Middle frontal gyrus (tissue), 1 donor: ENCODE results near the gene NIFK.

Experiments used
- DNase-seq: peaks from one replicate; pipeline ENCODE4 v3.0.0-alpha.2; 2015; ENCODE audit warnings: low spot score; ENCODE audit errors: extremely low spot score

Gene NIFK

GRCh38 chr2:121736462-121737336, at the start of gene NIFK:
NIFK (minus strand) TSS chr2:121736875; CDS start chr2:121736850, 25 bp downstream.
- peak; percentile 91 for DNase-seq

GRCh38 chr2:121783180-121783579, 46.5 kb upstream of the NIFK start:
- DNase-seq, result no peak

- DNase-seq, result no peak
Measured at GRCh38 chr2:121778741-121779487, 42.2 kb upstream of the NIFK start.

GRCh38 chr2:121777699-121778058, 41.0 kb upstream of the NIFK start:
- DNase-seq, result no peak

GRCh38 chr2:121776885-121777698, 40.4 kb upstream of the NIFK start:
- no peak for DNase-seq

GRCh38 chr2:121776361-121776760, 39.7 kb upstream of the NIFK start:
- DNase-seq, result no peak

GRCh38 chr2:121774235-121774634, 37.6 kb upstream of the NIFK start:
- DNase-seq, result no peak

GRCh38 chr2:121771976-121772742, 35.5 kb upstream of the NIFK start:
- DNase-seq, result no peak

GRCh38 chr2:121768143-121768755, 31.6 kb upstream of the NIFK start:
- no peak for DNase-seq

- no peak for DNase-seq
Measured at GRCh38 chr2:121766624-121767023, 29.9 kb upstream of the NIFK start.

- no peak for DNase-seq
Measured at GRCh38 chr2:121764681-121765228, 28.1 kb upstream of the NIFK start.

GRCh38 chr2:121755237-121756111, 18.8 kb upstream of the NIFK start, which contains the start of gene TSN:
TSN (plus strand) TSS chr2:121755651; CDS start chr2:121755780, 129 bp downstream.
- peak; percentile 94 for DNase-seq

GRCh38 chr2:121754851-121755236, 18.2 kb upstream of the NIFK start:
- no peak for DNase-seq

GRCh38 chr2:121748202-121748601, 11.5 kb upstream of the NIFK start:
- no peak for DNase-seq

GRCh38 chr2:121746071-121746578, 9.4 kb upstream of the NIFK start:
- no peak for DNase-seq

- no peak for DNase-seq
Measured at GRCh38 chr2:121741450-121741849, 4.8 kb upstream of the NIFK start.

GRCh38 chr2:121740973-121741372, 4.3 kb upstream of the NIFK start:
- DNase-seq, result no peak

GRCh38 chr2:121736140-121736461, 574 bp downstream of the NIFK start:
- no peak for DNase-seq

- no peak for DNase-seq
Measured at GRCh38 chr2:121735518-121736074, 1.1 kb downstream of the NIFK start.
